Heart right ventricle (tissue), 16 donors: Measurements from ENCODE around the gene EFCAB11. TPM values are rescaled to one million over a fixed set of nuclear protein-coding genes. Genes with fewer than 3 reads are reported as not detected.

Source experiments
- ATAC-seq, 8 donors: fragments of 200-7000 bp; cut with Tn5 transposase; one replicate each; pipeline ENCODE4 v1.9.1; 2020; ENCODE audit warnings: mild to moderate bottlenecking in 8 of 8, moderate library complexity in 8 of 8, moderate number of reproducible peaks in 1 of 8
- DNase-seq, 2 donors: peaks; one replicate each; pipeline ENCODE4 v3.0.0-alpha.2; 2020
- H3K27ac ChIP-seq, 10 donors: fragments of 200-600 bp; sonication (generic) in 2 of 10; one replicate each; pipeline versions ENCODE4 v1.5.0 to v1.8.0; 2020 to 2022; ENCODE audit warnings: mild to moderate bottlenecking in 3 of 10
- H3K27me3 ChIP-seq, 7 donors: fragments of 200-600 bp; one replicate each; pipeline ENCODE4 v1.8.0; 2021 to 2022; ENCODE audit warnings: mild to moderate bottlenecking in 2 of 7
- H3K36me3 ChIP-seq, 9 donors: fragments of 200-600 bp; sonication (generic) in 1 of 9; one replicate each; pipeline versions ENCODE4 v1.5.0 to v1.8.0; 2020 to 2022; ENCODE audit warnings: mild to moderate bottlenecking in 2 of 9
- H3K4me1 ChIP-seq, 9 donors: fragments of 200-600 bp; sonication (generic) in 1 of 9; one replicate each; pipeline versions ENCODE4 v1.5.0 to v1.8.0; 2020 to 2022; ENCODE audit warnings: mild to moderate bottlenecking in 4 of 9
- H3K4me3 ChIP-seq, 10 donors: fragments of 200-600 bp; sonication (generic) in 2 of 10; one replicate each; pipeline versions ENCODE4 v1.5.0 to v1.8.0; 2020 to 2022; ENCODE audit warnings: mild to moderate bottlenecking in 7 of 10, moderate library complexity in 2 of 10
- H3K9me3 ChIP-seq, 11 donors: fragments of 200-600 bp in 10 of 11; sonication (generic) in 2 of 11; one replicate each; pipeline versions ENCODE4 v1.5.0 to v1.8.0; 2013 to 2022; ENCODE audit warnings: mild to moderate bottlenecking in 2 of 11, control low read depth in 1 of 11, moderate library complexity in 1 of 11
- WGBS, 2 donors: extraction: QIAGEN DNeasy Blood & Tissue Kit; methylation state at CpG; one replicate each; pipeline ENCODE4 v1.1.7; 2013; ENCODE audit warnings: inconsistent platforms in 1 of 2; 5-methylcytosine and 5-hydroxymethylcytosine counted together
- intact Hi-C, 10 donors: fragments of 100-400 bp; cut with DNase I; formaldehyde crosslinking; loops; one replicate each; pipeline versions ENCODE4 v1.11.1 to v1.14.2; 2022
- polyA plus RNA-seq, 2 donors: library from polyadenylated mRNA; stranded (reverse); fragments of 200-250 nt; gene quantifications; one replicate each; pipeline ENCODE4 v1.2.3, GENCODE V29; 2013
- total RNA-seq, 10 donors: library from RNA; stranded (reverse); fragmentation: NEBNext Ultra II Directional in 3 of 10; extraction: Animal tissue kit (Norgen Biotek cat#: 25700) in 3 of 10; gene quantifications; one replicate each; pipeline versions ENCODE4 v1.2.1 to v1.2.4, GENCODE V29; 2021 to 2023
- TF ChIP-seq, protein P1 (sequence below), 9 donors: fragments of 200-600 bp; sonication (generic) in 2 of 9; IDR thresholded peaks; one replicate each; pipeline versions ENCODE4 v1.5.0 to v1.8.0; 2021 to 2022; ENCODE audit warnings: antibody characterized with exemption in 9 of 9, mild to moderate bottlenecking in 5 of 9, moderate library complexity in 1 of 9
- donor health status: Arrhythmogenic right ventricular cardiomyopathy.
- donor health status: ischemic (EF 13 %, LVEDD 7.1; RV severe dilation, severe dysfunction).
- donor health status: healthy with polysubstance abuse.
- donor health status: DM: no; HTN: yes; CAD: no.
- donor health status: DM: no; HTN: no; CAD: no.
- donor health status: ischemic (EF 25% LVEDD 6.9; RV normal size, moderate dysfunction).
- donor health status: ischemic (EF 25% LVEDD 5.7; RV mildly dilated, moderate dysfunction).
- donor health status: healthy.
- donor health status: DM: yes; HTN: yes; CAD: no.
- donor health status: Ischemic cardiomyopathy.
- donor health status: ischemic (EF 35%, LVEDD 5.7; RV mildly dilated, moderate dysfunction).
- donor health status: nonischemic (EF 11% LVEDD 7.7; RV severe dilation, severe dysfunction).
- donor health status: DM: yes; HTN: yes; CAD: no.
- donor health status: PGD.
- donor health status: ischemic (EF 29% LVEDD 5.4; RV normal size, mild dysfunction).
- donor health status: nonischemic (EF 23%, LVEDD 6.1; RV moderate dilation, normal function).

EFCAB11 gene
- total and polyA plus RNA-seq, 12 donors: 0.95 to 6.7 (median 3.4) TPM

DNA sequence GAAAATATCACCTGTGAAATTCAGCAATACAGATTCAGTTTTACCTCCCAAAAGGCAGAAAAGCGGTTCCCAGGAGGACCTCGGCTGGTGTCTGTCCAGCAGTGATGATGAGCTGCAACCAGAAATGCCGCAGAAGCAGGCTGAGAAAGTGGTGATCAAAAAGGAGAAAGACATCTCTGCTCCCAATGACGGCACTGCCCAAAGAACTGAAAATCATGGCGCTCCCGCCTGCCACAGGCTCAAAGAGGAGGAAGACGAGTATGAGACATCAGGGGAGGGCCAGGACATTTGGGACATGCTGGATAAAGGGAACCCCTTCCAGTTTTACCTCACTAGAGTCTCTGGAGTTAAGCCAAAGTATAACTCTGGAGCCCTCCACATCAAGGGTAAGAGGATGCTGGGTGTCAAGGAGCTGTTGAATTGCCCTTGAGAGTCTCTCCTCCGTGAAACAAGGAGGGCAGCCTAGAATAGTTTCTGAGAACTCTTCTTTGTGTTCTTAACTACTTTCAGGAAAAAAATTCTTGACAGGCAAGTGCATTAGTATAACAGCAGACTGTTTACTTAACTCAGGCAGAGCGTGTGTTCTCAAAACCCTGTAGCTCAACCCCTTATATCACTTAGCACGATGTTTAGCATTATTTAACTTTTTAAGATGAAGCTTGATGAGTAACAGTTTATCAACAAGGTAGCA lies 8.9 kb upstream of the EFCAB11 start:
- WGBS, 2 donors: 93 to 95% methylated on average over 10 of the region's 10 CpGs
- intact Hi-C loops: no loop called here
- no peak for DNase-seq
- Histone ChIP-seq H3K4me3 (no peak overlapping the region), H3K27me3 (no peaks in the 10 kb centered on the region), H3K9me3 (no peaks in the 10 kb centered on the region), H3K27ac (no peak overlapping the region), H3K4me1 (peaks cover 0 to 13% (median 0%) of the 10 kb centered on the region in 9 donors), H3K36me3 (peaks cover 0 to 55% (median 4%) of the 10 kb centered on the region in 9 donors)
- ATAC-seq: no peak
- TF ChIP-seq, protein P1, sequence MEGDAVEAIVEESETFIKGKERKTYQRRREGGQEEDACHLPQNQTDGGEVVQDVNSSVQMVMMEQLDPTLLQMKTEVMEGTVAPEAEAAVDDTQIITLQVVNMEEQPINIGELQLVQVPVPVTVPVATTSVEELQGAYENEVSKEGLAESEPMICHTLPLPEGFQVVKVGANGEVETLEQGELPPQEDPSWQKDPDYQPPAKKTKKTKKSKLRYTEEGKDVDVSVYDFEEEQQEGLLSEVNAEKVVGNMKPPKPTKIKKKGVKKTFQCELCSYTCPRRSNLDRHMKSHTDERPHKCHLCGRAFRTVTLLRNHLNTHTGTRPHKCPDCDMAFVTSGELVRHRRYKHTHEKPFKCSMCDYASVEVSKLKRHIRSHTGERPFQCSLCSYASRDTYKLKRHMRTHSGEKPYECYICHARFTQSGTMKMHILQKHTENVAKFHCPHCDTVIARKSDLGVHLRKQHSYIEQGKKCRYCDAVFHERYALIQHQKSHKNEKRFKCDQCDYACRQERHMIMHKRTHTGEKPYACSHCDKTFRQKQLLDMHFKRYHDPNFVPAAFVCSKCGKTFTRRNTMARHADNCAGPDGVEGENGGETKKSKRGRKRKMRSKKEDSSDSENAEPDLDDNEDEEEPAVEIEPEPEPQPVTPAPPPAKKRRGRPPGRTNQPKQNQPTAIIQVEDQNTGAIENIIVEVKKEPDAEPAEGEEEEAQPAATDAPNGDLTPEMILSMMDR (IDR thresholded peaks at IDR 0.05): no peak

DNA sequence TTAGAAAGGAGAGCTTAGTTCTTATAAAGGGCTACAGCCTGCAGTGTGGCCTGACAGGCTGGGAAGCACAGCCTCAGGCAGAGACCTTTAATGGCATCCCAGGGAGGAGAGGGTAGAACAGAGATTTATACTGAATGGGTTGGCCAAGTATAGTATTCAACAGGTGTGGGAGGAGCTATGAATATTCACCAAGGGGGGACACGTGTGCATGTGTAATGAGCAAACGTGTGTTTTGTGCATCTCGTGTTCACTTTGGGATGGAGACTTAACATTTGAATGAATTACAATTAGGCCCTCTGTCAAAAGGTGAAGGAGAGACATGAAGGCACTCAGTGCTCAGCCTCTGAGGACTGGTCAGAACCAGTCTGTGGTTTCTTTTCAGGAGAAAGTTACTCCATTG lies 6.4 kb upstream of the EFCAB11 start:
- intact Hi-C loops: no loop called here
- H3K4me1 ChIP-seq: peaks cover 0 to 24% (median 10%) of the 10 kb centered on the region in 9 donors
- WGBS, 2 donors: 87 to 88% methylated on average over 3 of the region's 3 CpGs
- H3K9me3 ChIP-seq: no peaks in the 10 kb centered on the region
- TF ChIP-seq, protein P1 (IDR thresholded peaks at IDR 0.05): no peak
- ATAC-seq: no peak
- no peak for DNase-seq
- no peak overlapping the region for H3K27ac ChIP-seq
- H3K4me3 ChIP-seq: no peak overlapping the region
- peaks cover 0 to 40% (median 0%) of the 10 kb centered on the region in 9 donors for H3K36me3 ChIP-seq
- H3K27me3 ChIP-seq: no peaks in the 10 kb centered on the region

DNA sequence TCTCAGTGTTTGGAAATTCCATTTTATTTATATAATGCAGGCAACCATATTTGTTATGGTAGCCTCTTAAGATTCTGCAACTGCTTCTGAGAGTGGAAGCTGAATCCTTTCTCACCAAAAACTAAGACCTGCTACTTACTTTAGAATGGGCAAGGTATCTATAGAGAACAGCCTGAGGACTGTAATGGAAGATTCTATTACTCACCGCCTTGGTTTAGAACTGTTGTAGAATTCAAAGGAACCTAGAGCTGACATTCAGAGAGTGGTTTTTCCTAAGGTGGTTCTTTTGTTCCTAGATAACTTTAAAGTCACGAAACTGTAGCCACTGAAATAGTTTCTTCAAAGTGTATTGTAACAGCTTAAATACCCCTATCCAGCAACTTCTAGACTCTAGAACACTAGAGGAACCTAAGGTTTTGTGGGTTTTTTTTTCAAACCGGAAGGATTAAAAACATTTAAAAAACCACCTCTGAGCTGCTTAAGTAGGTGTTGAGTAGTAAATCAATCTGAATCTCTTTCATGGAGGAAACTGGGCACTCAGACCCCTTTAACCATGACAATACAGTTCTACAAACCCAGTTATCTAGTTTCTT lies 5.4 kb upstream of the EFCAB11 start:
- no peaks in the 10 kb centered on the region for H3K27me3 ChIP-seq
- 95% methylated on average over 3 of the region's 3 CpGs for WGBS, 2 donors
- H3K4me3 ChIP-seq: no peak overlapping the region
- TF ChIP-seq, protein P1 (IDR thresholded peaks at IDR 0.05): no peak
- H3K36me3 ChIP-seq: peaks cover 0 to 33% (median 0%) of the 10 kb centered on the region in 9 donors
- ATAC-seq: no peak
- no peak overlapping the region for H3K27ac ChIP-seq
- no peaks in the 10 kb centered on the region for H3K9me3 ChIP-seq
- peaks cover 0 to 24% (median 10%) of the 10 kb centered on the region in 9 donors for H3K4me1 ChIP-seq
- no peak for DNase-seq
- intact Hi-C loops: no loop called here

DNA sequence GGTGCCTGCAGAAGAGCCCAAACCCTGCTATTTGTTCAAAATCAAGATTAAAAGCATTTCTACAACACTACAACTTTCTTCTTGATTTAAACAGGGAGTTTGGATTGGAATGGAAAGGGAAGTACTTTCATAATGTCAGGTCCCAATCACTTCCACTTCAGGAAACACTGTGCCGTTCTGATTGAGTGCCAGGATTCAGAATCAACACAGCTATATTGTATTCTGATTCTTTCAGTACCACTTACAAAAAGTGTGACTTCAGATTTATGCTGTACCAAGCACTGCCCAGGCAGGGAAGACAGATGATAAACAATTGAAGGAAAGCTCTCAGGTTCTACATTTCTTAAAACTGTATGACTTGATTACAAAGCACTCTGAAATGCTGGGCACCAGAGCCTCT lies 4.4 kb upstream of the EFCAB11 start:
- Histone ChIP-seq H3K27ac (no peak overlapping the region), H3K27me3 (no peaks in the 10 kb centered on the region), H3K4me3 (no peak overlapping the region), H3K9me3 (no peaks in the 10 kb centered on the region), H3K4me1 (peaks cover 0 to 27% (median 12%) of the 10 kb centered on the region in 9 donors), H3K36me3 (peaks cover 0 to 25% (median 0%) of the 10 kb centered on the region in 9 donors)
- TF ChIP-seq, protein P1 (IDR thresholded peaks at IDR 0.05): no peak
- no peak for ATAC-seq
- intact Hi-C loops: no loop called here
- 58 to 74% methylated on average over 1 of the region's 1 CpG for WGBS, 2 donors
- DNase-seq: no peak
